ENCODE results near the gene HSD17B2. TPM values are rescaled to one million over a fixed set of nuclear protein-coding genes. Genes with fewer than 3 reads are reported as not detected.
"Not testable (repeated sequence)": the region's sequence is repeated elsewhere in the genome, so short reads cannot be mapped to it uniquely, and the experiment has no call there.

HSD17B2 gene
- total and polyA plus RNA-seq, 7 experiments from 2014 or later = not detected

DNA sequence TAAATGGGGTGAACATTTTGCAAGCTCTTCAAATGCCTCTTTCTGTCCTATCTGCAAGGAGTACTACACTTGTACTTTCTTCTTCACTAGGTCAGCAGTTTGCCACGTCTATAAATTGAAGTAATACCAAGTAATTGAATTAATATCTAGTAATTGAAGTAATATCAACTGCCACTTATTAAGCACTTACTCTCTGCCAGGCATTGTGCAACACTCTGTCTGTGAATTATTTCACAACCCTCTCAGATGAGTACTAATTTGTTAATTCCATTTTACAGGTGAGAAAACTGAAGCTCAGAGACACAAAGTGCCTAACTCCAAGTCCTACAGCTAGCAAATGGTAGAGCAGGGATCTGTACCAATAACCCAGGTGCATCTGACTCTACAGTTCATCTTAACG is 27.9 kb upstream of the HSD17B2 start:
- H3K27ac ChIP-seq (ENCODE audit: low read depth, low read length) = no peak overlapping the region
- POLR2A ChIA-PET = no interaction called here
- H3K4me1 ChIP-seq (ENCODE audit: control insufficient read depth in 2 of 2, insufficient read depth in 2 of 2, low read length in 2 of 2) = no peaks in the 10 kb centered on the region
- no peak overlapping the region for H3K4me3 ChIP-seq (ENCODE audit: low read length)
- Mint-ChIP-seq H3K4me1 (peaks cover 18 to 36% (median 25%) of the 10 kb centered on the region in 7 donors), H3K36me3 (peaks cover 12 to 58% (median 51%) of the 10 kb centered on the region in 5 donors), H3K4me3 (peak overlapping the region in 1 of 10 donors; percentile 12), H3K27ac (no peak overlapping the region), H3K27me3 (peaks cover 0 to 13% (median 0%) of the 10 kb centered on the region in 5 donors), H3K9me3 (peaks cover 0 to 28% (median 9%) of the 10 kb centered on the region in 11 donors)
- peaks cover 0 to 21% (median 0%) of the 10 kb centered on the region in 3 experiments for H3K36me3 ChIP-seq (ENCODE audit: control insufficient read depth in 2 of 3, insufficient read depth in 3 of 3, low read length in 3 of 3)
- ATAC-seq (no peak), DNase-seq (no peak)
- CTCF ChIA-PET = no interaction called here
- intact Hi-C loops (cut with micrococcal nuclease) = no loop called here
- H3K27me3 ChIP-seq (ENCODE audit: control insufficient read depth in 2 of 2, insufficient read depth in 2 of 2, low read length in 2 of 2) = no peaks in the 10 kb centered on the region
- H3K9me3 ChIP-seq (ENCODE audit: control insufficient read depth in 2 of 3, low read length in 3 of 3) = peaks cover 0 to 7% (median 0%) of the 10 kb centered on the region in 3 experiments

DNA sequence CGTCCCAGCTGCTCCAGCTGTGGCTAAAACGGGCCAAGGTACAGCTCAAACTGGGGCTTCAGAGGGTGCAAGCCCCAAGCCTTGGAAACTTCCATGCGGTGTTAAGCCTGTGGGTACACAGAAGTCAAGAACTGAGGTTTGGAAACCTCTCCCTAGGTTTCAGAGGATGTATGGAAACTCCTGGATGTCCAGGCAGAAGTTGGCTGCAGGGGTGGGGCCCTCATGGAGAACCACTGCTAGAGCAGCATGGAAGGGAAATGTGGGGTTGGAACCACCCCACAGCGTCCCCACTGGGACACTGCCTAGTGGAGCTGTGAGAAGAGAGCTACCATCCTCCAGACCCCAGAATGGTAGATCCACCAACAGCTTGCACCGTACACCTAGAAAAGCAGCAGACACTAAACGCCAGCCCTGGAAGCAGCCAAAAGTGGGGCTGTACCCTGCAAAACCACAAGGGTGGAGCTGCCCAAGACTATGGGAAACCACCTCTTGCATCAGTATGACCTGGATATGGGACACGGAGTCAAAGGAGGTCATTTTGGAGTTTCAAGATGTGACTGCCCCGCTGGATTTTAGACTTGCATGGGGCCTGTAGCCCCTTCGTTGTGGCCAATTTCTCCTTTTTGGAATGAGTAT is 26.0 kb upstream of the HSD17B2 start:
- peak overlapping the region in 1 of 9 donors; percentile 6 for H3K27ac Mint-ChIP-seq
- CTCF ChIA-PET = no interaction called here
- peaks cover 12 to 45% (median 39%) of the 10 kb centered on the region in 5 donors for H3K36me3 Mint-ChIP-seq

GRCh38 chr16:82009789-82010188 is 25.3 kb upstream of the HSD17B2 start:
- H3K4me3 ChIP-seq (ENCODE audit: low read length); H3K27ac Mint-ChIP-seq; ATAC-seq; CTCF ChIA-PET; DNase-seq; H3K9me3 ChIP-seq (ENCODE audit: control insufficient read depth in 2 of 3, low read length in 3 of 3); H3K27ac ChIP-seq (ENCODE audit: low read depth, low read length); H3K36me3 ChIP-seq (ENCODE audit: control insufficient read depth in 2 of 3, insufficient read depth in 3 of 3, low read length in 3 of 3); POLR2A ChIA-PET; H3K4me1 ChIP-seq (ENCODE audit: control insufficient read depth in 2 of 2, insufficient read depth in 2 of 2, low read length in 2 of 2); H3K27me3 ChIP-seq (ENCODE audit: control insufficient read depth in 2 of 2, insufficient read depth in 2 of 2, low read length in 2 of 2): not testable (repeated sequence)
- peaks cover 12 to 38% (median 34%) of the 10 kb centered on the region in 5 donors for H3K36me3 Mint-ChIP-seq
- peaks cover 5 to 27% (median 7%) of the 10 kb centered on the region in 5 donors for H3K27me3 Mint-ChIP-seq
- peaks cover 16 to 28% (median 24%) of the 10 kb centered on the region in 7 donors for H3K4me1 Mint-ChIP-seq
- intact Hi-C loops (cut with micrococcal nuclease) = loop anchor here in 1 of 2 donors (2.0 kb wide), 1 partner anchor 695 kb away; the partner anchor contains the start of gene GAN
- H3K4me3 Mint-ChIP-seq = peak overlapping the region in 9 of 10 donors; percentile 9 to 97 (median 57)
- H3K9me3 Mint-ChIP-seq = peaks cover 0 to 30% (median 9%) of the 10 kb centered on the region in 11 donors

More for the DNA sequence above, 26.0 kb upstream of the HSD17B2 start:
- H3K27me3 Mint-ChIP-seq = peaks cover 2 to 27% (median 5%) of the 10 kb centered on the region in 5 donors
- intact Hi-C loops (cut with micrococcal nuclease) = no loop called here
- Histone ChIP-seq H3K27me3 (ENCODE audit: control insufficient read depth in 2 of 2, insufficient read depth in 2 of 2, low read length in 2 of 2) (no peaks in the 10 kb centered on the region), H3K4me1 (ENCODE audit: control insufficient read depth in 2 of 2, insufficient read depth in 2 of 2, low read length in 2 of 2) (no peaks in the 10 kb centered on the region), H3K9me3 (ENCODE audit: control insufficient read depth in 2 of 3, low read length in 3 of 3) (peaks cover 0 to 7% (median 0%) of the 10 kb centered on the region in 3 experiments), H3K4me3 (ENCODE audit: low read length) (no peak overlapping the region), H3K27ac (ENCODE audit: low read depth, low read length) (no peak overlapping the region), H3K36me3 (ENCODE audit: control insufficient read depth in 2 of 3, insufficient read depth in 3 of 3, low read length in 3 of 3) (peaks cover 0 to 10% (median 0%) of the 10 kb centered on the region in 3 experiments)
- DNase-seq (no peak), ATAC-seq (no peak)
- POLR2A ChIA-PET = no interaction called here
- peaks cover 17 to 31% (median 26%) of the 10 kb centered on the region in 7 donors for H3K4me1 Mint-ChIP-seq
- H3K4me3 Mint-ChIP-seq = peak overlapping the region in 4 of 10 donors; percentile 50 to 63 (median 56)
- H3K9me3 Mint-ChIP-seq = peaks cover 0 to 28% (median 9%) of the 10 kb centered on the region in 11 donors

DNA sequence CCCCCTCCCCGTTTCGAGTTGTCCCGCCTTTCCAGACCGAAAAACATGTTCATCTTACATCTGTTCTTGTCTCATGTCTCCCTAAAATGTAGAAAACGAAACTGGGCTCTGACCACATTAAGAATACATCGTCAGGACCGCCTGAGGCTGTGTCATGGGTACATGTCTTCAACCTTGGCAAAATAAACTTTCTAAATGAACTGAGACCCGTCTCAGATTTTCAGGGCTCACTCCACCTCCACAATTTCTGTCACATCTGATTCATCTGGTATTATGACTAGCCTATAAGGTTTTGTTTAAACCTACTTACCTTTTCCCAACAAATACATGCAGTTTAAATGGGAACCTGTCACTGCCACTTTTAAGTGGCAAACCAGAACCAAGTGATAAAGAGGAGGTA is 24.4 kb upstream of the HSD17B2 start:
- peak overlapping the region; percentile 80 to 99 (median 91) for H3K4me3 Mint-ChIP-seq
- H3K27ac Mint-ChIP-seq = peak overlapping the region; percentile 77 to 96 (median 89)
- peaks cover 0 to 37% (median 11%) of the 10 kb centered on the region in 11 donors for H3K9me3 Mint-ChIP-seq

GRCh38 chr16:82011199-82011641 is 23.8 kb upstream of the HSD17B2 start, which contains the start of gene SDR42E1:
Gene SDR42E1 (minus strand): TSS chr16:82011470. CDS start chr16:82000858, 10,612 bp downstream.
- peak within 1 kb of the TSS; percentile 75 for H3K4me3 ChIP-seq (ENCODE audit: low read length)
- H3K4me1 ChIP-seq (ENCODE audit: control insufficient read depth in 2 of 2, insufficient read depth in 2 of 2, low read length in 2 of 2) = no peaks in the 10 kb centered on the region
- H3K36me3 ChIP-seq (ENCODE audit: control insufficient read depth in 2 of 3, insufficient read depth in 3 of 3, low read length in 3 of 3) = peaks cover 0 to 10% (median 0%) of the 10 kb centered on the region in 3 experiments
- peaks cover 0 to 7% (median 0%) of the 10 kb centered on the region in 3 experiments for H3K9me3 ChIP-seq (ENCODE audit: control insufficient read depth in 2 of 3, low read length in 3 of 3)
- peak within 1 kb of the TSS; percentile 80 to 99 (median 91) for H3K4me3 Mint-ChIP-seq
- peaks cover 0 to 5% of the 10 kb centered on the region in 2 donors for H3K27me3 ChIP-seq (ENCODE audit: control insufficient read depth in 2 of 2, insufficient read depth in 2 of 2, low read length in 2 of 2)
- peak within 1 kb of the TSS; percentile 67 for H3K27ac ChIP-seq (ENCODE audit: low read depth, low read length)
- POLR2A ChIA-PET = no interaction called here
- peaks cover 12 to 28% (median 22%) of the 10 kb centered on the region in 7 donors for H3K4me1 Mint-ChIP-seq
- H3K27ac Mint-ChIP-seq = peak within 1 kb of the TSS; percentile 77 to 96 (median 89)
- CTCF ChIA-PET = interaction anchor here (0.8 kb wide), 1 partner anchor 16 kb away, joined by 3 read pairs; no protein-coding TSS in a partner anchor
- intact Hi-C loops (cut with micrococcal nuclease) = loop anchor here in 1 of 2 donors (1.0 to 2.0 kb wide), 2 partner anchors 159 to 696 kb away; partner anchors contain the start of genes GAN and MPHOSPH6
- DNase-seq (peak; percentile 37 to 80 (median 68)), ATAC-seq (peak; percentile 93)
- H3K36me3 Mint-ChIP-seq = peaks cover 12 to 29% (median 27%) of the 10 kb centered on the region in 5 donors
- H3K27me3 Mint-ChIP-seq = peaks cover 12 to 30% (median 13%) of the 10 kb centered on the region in 5 donors
- peaks cover 0 to 43% (median 13%) of the 10 kb centered on the region in 11 donors for H3K9me3 Mint-ChIP-seq

More for the DNA sequence above, 24.4 kb upstream of the HSD17B2 start:
- Mint-ChIP-seq H3K36me3 (peaks cover 12 to 30% (median 29%) of the 10 kb centered on the region in 5 donors), H3K4me1 (peaks cover 12 to 28% (median 22%) of the 10 kb centered on the region in 7 donors), H3K27me3 (peaks cover 6 to 28% (median 9%) of the 10 kb centered on the region in 5 donors)
- POLR2A ChIA-PET = no interaction called here
- Histone ChIP-seq H3K36me3 (ENCODE audit: control insufficient read depth in 2 of 3, insufficient read depth in 3 of 3, low read length in 3 of 3) (peaks cover 0 to 10% (median 0%) of the 10 kb centered on the region in 3 experiments), H3K4me1 (ENCODE audit: control insufficient read depth in 2 of 2, insufficient read depth in 2 of 2, low read length in 2 of 2) (no peaks in the 10 kb centered on the region), H3K9me3 (ENCODE audit: control insufficient read depth in 2 of 3, low read length in 3 of 3) (peaks cover 0 to 7% (median 0%) of the 10 kb centered on the region in 3 experiments), H3K27me3 (ENCODE audit: control insufficient read depth in 2 of 2, insufficient read depth in 2 of 2, low read length in 2 of 2) (peaks cover 0 to 5% of the 10 kb centered on the region in 2 donors), H3K27ac (ENCODE audit: low read depth, low read length) (peak overlapping the region; percentile 67), H3K4me3 (ENCODE audit: low read length) (peak overlapping the region; percentile 75)
- intact Hi-C loops (cut with micrococcal nuclease) = loop anchor here in 1 of 2 donors (1.0 to 2.0 kb wide), 2 partner anchors 160 to 696 kb away; partner anchors contain the start of genes GAN and MPHOSPH6
- CTCF ChIA-PET = interaction anchor here (0.8 kb wide), 1 partner anchor 15 kb away, joined by 3 read pairs; no protein-coding TSS in a partner anchor
- no peak for ATAC-seq
- DNase-seq = peak in 2 of 9 donors; percentile 2 to 3

- Mint-ChIP-seq H3K9me3 (peaks cover 0 to 41% (median 13%) of the 10 kb centered on the region in 11 donors), H3K4me1 (peaks cover 11 to 24% (median 19%) of the 10 kb centered on the region in 7 donors), H3K36me3 (peaks cover 9 to 27% (median 19%) of the 10 kb centered on the region in 5 donors), H3K27ac (no peak overlapping the region), H3K4me3 (peak overlapping the region in 2 of 10 donors; percentile 18 to 25), H3K27me3 (peaks cover 16 to 34% (median 18%) of the 10 kb centered on the region in 5 donors)
- no peak overlapping the region for H3K27ac ChIP-seq (ENCODE audit: low read depth, low read length)
- no peak for ATAC-seq
- intact Hi-C loops (cut with micrococcal nuclease) = no loop called here
- CTCF ChIA-PET = no interaction called here
- H3K9me3 ChIP-seq (ENCODE audit: control insufficient read depth in 2 of 3, low read length in 3 of 3) = peaks cover 0 to 7% (median 0%) of the 10 kb centered on the region in 3 experiments
- H3K4me1 ChIP-seq (ENCODE audit: control insufficient read depth in 2 of 2, insufficient read depth in 2 of 2, low read length in 2 of 2) = no peaks in the 10 kb centered on the region
- no peak overlapping the region for H3K4me3 ChIP-seq (ENCODE audit: low read length)
- DNase-seq = no peak
- H3K36me3 ChIP-seq (ENCODE audit: control insufficient read depth in 2 of 3, insufficient read depth in 3 of 3, low read length in 3 of 3) = peaks cover 0 to 10% (median 0%) of the 10 kb centered on the region in 3 experiments
- POLR2A ChIA-PET = interaction anchor here (1.1 kb wide), 1 partner anchor 9 kb away, joined by 3 read pairs; no protein-coding TSS in a partner anchor
- peaks cover 0 to 5% of the 10 kb centered on the region in 2 donors for H3K27me3 ChIP-seq (ENCODE audit: control insufficient read depth in 2 of 2, insufficient read depth in 2 of 2, low read length in 2 of 2)
Observed at GRCh38 chr16:82013139-82013538, 21.9 kb upstream of the HSD17B2 start.
